K562 (cell line): ENCODE measurements around the gene PLEKHM2. TPM values are rescaled to one million over a fixed set of nuclear protein-coding genes. Genes with fewer than 3 reads are reported as not detected.

Experiments
- CTCFL ChIP-seq: IDR thresholded peaks from 2 replicates; pipeline ENCODE4 v1.6.1; 2011; ENCODE audit warnings: borderline replicate concordance, low read depth, mild to moderate bottlenecking, moderate library complexity, low read length; ENCODE audit not compliant: insufficient read depth, poor library complexity, severe bottlenecking
- HCFC1 ChIP-seq: IDR thresholded peaks from 2 replicates; pipeline ENCODE4 v1.6.1; 2012; ENCODE audit warnings: low read depth, low read length, improper control_type of control experiment
- RBFOX2 ChIP-seq: fragments of 200-400 bp; formaldehyde crosslinking; IDR thresholded peaks from 2 replicates; pipeline ENCODE4 v1.6.1; 2017; ENCODE audit warnings: low read depth, mild to moderate bottlenecking, low read length, moderate library complexity
- SIN3A ChIP-seq, 2 experiments: fragments of 150-350 bp in 1 of 2; IDR thresholded peaks; 2 replicates each; pipeline ENCODE4 v1.6.1; 2011 to 2016; ENCODE audit warnings: borderline replicate concordance in 2 of 2, low read depth in 2 of 2, low read length in 2 of 2, mild to moderate bottlenecking in 2 of 2, moderate library complexity in 2 of 2; ENCODE audit not compliant: control insufficient read depth in 1 of 2
- SMAD2 ChIP-seq: fragments of 150-350 bp; IDR thresholded peaks from 2 replicates; pipeline ENCODE4 v1.6.1; 2014; ENCODE audit warnings: low read depth, mild to moderate bottlenecking, low read length
- YY1 ChIP-seq, 3 experiments: IDR thresholded peaks; 2 replicates each; pipeline ENCODE4 v1.6.1; 2011; ENCODE audit warnings: low read length in 2 of 3, mild to moderate bottlenecking in 2 of 3, moderate library complexity in 2 of 3, borderline replicate concordance in 1 of 3, control low read depth in 1 of 3, low read depth in 1 of 3; ENCODE audit not compliant: insufficient read depth in 3 of 3, insufficient replicate concordance in 2 of 3, control insufficient read depth in 1 of 3, insufficient read length in 1 of 3; ENCODE audit errors: extremely low read depth in 1 of 3
- ZBTB7A ChIP-seq: IDR thresholded peaks from 2 replicates; pipeline ENCODE4 v1.6.1; 2011; ENCODE audit warnings: low read depth, mild to moderate bottlenecking, low read length, moderate library complexity, borderline replicate concordance; ENCODE audit not compliant: control insufficient read depth
- polyA plus RNA-seq, 8 experiments: library from polyadenylated mRNA; depleted of rRNA in 4 of 8; stranded (reverse) in 5 of 8; unstranded in 3 of 8; fragments of >200 nt; fragmentation: Nextera tagmentation in 2 of 8; fragmentation: Illumina TruSeq in 1 of 8; extraction: Ambion mirVana in 2 of 8; extraction: Trizol in 1 of 8; gene quantifications; 2 replicates each; pipeline versions ENCODE4 v1.2.1 to v1.2.3, GENCODE V29; 2011 to 2014; ENCODE audit warnings: inconsistent platforms in 1 of 8, missing spikeins in 1 of 8
- total RNA-seq, 7 experiments: library from RNA; depleted of rRNA in 6 of 7; stranded (reverse); fragments of >200 nt in 6 of 7; fragmentation: Illumina TruSeq in 2 of 7; extraction: Trizol in 2 of 7; gene quantifications; 2 replicates each; pipeline versions ENCODE4 v1.2.1 to v1.2.3, GENCODE V29; 2011 to 2021; ENCODE audit warnings: low replicate concordance in 1 of 7

PLEKHM2 gene
- total and polyA plus RNA-seq, 9 of the 15 experiments (the other 6 are each of a cell fraction or from before 2014, with no cell fraction given), result 0.27 to 63.7 (median 33.2) TPM

- TF ChIP-seq YY1 (IDR thresholded peaks at IDR 0.05; ENCODE audit: borderline replicate concordance in 1 of 3, control insufficient read depth in 1 of 3, extremely low read depth in 1 of 3, insufficient read depth in 3 of 3, insufficient read length in 1 of 3, insufficient replicate concordance in 2 of 3, low read depth in 1 of 3, low read length in 2 of 3) (peak in 2 of 3 experiments; percentile 40 to 75), CTCFL (no peak), SMAD2 (no peak), SIN3A (IDR thresholded peaks at IDR 0.05; ENCODE audit: borderline replicate concordance in 2 of 2, control insufficient read depth in 1 of 2, low read depth in 2 of 2, low read length in 2 of 2) (peak in 1 of 2 experiments; percentile 47; a peak in 1 of 4 replicates), RBFOX2 (peak; percentile 65), HCFC1 (peak; percentile 51; the same call in 1 of the 2 replicates), ZBTB7A (peak; percentile 93)
Observed at GRCh38 chr1:15684042-15684461, at the start of gene PLEKHM2 (continued).
